Astrocyte (in vitro differentiated cells and primary cell): ENCODE data around the gene CDK7.

Source experiments
- CTCF ChIP-seq: IDR thresholded peaks from 2 replicates; pipeline ENCODE4 v1.5.1; 2011; ENCODE audit warnings: low read depth, mild to moderate bottlenecking, inconsistent platforms, low read length, moderate library complexity; ENCODE audit not compliant: insufficient read depth
- EZH2 ChIP-seq: IDR thresholded peaks from 2 replicates; pipeline ENCODE4 v1.6.1; 2012; ENCODE audit warnings: mild to moderate bottlenecking, low read length, inconsistent platforms; ENCODE audit not compliant: insufficient read depth

GRCh38 chr5:69237877-69238276, 3.2 kb downstream of the CDK7 start:
- TF ChIP-seq CTCF (no peak), EZH2 (no peak)
